ENCODE data around the gene PTPRE. TPM values are rescaled to one million over a fixed set of nuclear protein-coding genes. Genes with fewer than 3 reads are reported as not detected.

Gene PTPRE
- total RNA-seq, 1 donor from 2014 or later, result 19.8 TPM

GRCh38 chr10:128027822-128028507, 121.1 kb downstream of the PTPRE start:
- DNase-seq, result no peak

- DNase-seq, result no peak
Observed at GRCh38 chr10:128028508-128029289, 121.8 kb downstream of the PTPRE start.

- no peak for DNase-seq
Observed at GRCh38 chr10:128029290-128029651, 122.4 kb downstream of the PTPRE start.

- DNase-seq, result no peak
Observed at GRCh38 chr10:128029731-128030369, 122.9 kb downstream of the PTPRE start.

- DNase-seq, result no peak
Observed at GRCh38 chr10:128030498-128031072, 123.7 kb downstream of the PTPRE start.

GRCh38 chr10:128031216-128031615, 124.3 kb downstream of the PTPRE start:
- no peak for DNase-seq

GRCh38 chr10:128032466-128032865, 125.6 kb downstream of the PTPRE start:
- DNase-seq, result no peak

GRCh38 chr10:128035557-128035973, 128.7 kb downstream of the PTPRE start:
- DNase-seq, result no peak

GRCh38 chr10:128036011-128036615, 129.2 kb downstream of the PTPRE start:
- no peak for DNase-seq

GRCh38 chr10:128036746-128037543, 130.0 kb downstream of the PTPRE start:
- no peak for DNase-seq

- no peak for DNase-seq
Observed at GRCh38 chr10:128040096-128040495, 133.2 kb downstream of the PTPRE start.

GRCh38 chr10:128040681-128041080, 133.8 kb downstream of the PTPRE start:
- DNase-seq, result no peak

GRCh38 chr10:128042131-128042610, 135.3 kb downstream of the PTPRE start:
- no peak for DNase-seq

GRCh38 chr10:128043259-128044045, 136.5 kb downstream of the PTPRE start:
- no peak for DNase-seq

GRCh38 chr10:128044186-128044585, 137.3 kb downstream of the PTPRE start:
- no peak for DNase-seq

- DNase-seq, result no peak
Observed at GRCh38 chr10:128044961-128045832, 138.3 kb downstream of the PTPRE start.

- DNase-seq, result no peak
Observed at GRCh38 chr10:128045833-128046120, 138.9 kb downstream of the PTPRE start.

- no peak for DNase-seq
Observed at GRCh38 chr10:128046156-128046952, 139.5 kb downstream of the PTPRE start.

GRCh38 chr10:128046953-128047290, 140.0 kb downstream of the PTPRE start:
- no peak for DNase-seq
